SK-N-SH treated with all-trans-retinoic acid at 6 μM for 48 hours (cell line): ENCODE data around the gene WWP2.

Source experiments
- ATAC-seq: fragments of 200-7000 bp; cut with Tn5 transposase; 3 replicates; pipeline ENCODE4 v1.9.1; 2020; ENCODE audit warnings: mild to moderate bottlenecking, moderate library complexity
- ARNTL ChIP-seq: fragments of 450-650 bp; formaldehyde crosslinking; IDR thresholded peaks from 2 replicates; pipeline ENCODE4 v1.5.0; 2020; ENCODE audit warnings: low read depth, mild to moderate bottlenecking, moderate library complexity, borderline replicate concordance
- BACH2 ChIP-seq: fragments of 250-450 bp; sonication (Bioruptor Pico); IDR thresholded peaks from 2 replicates; pipeline ENCODE4 v1.9.0; 2021; ENCODE audit warnings: mild to moderate bottlenecking, borderline replicate concordance
- CSDC2 ChIP-seq: fragments of 250-450 bp; sonication (Bioruptor Pico); IDR thresholded peaks from 2 replicates; pipeline ENCODE4 v1.5.0; 2020; ENCODE audit warnings: mild to moderate bottlenecking, moderate library complexity
- ESRRG ChIP-seq: fragments of 250-450 bp; sonication (Bioruptor Pico); IDR thresholded peaks from 2 replicates; pipeline ENCODE4 v1.6.1; 2021; ENCODE audit warnings: mild to moderate bottlenecking
- ISL1 ChIP-seq: fragments of 250-450 bp; sonication (Bioruptor Pico); IDR thresholded peaks from 2 replicates; pipeline ENCODE4 v2.1.2; 2022; ENCODE audit warnings: mild to moderate bottlenecking, moderate library complexity
- OSR1 ChIP-seq: fragments of 250-450 bp; sonication (Bioruptor Pico); IDR thresholded peaks from 2 replicates; pipeline ENCODE4 v1.8.0; 2022; ENCODE audit warnings: moderate library complexity, mild to moderate bottlenecking, inconsistent platforms
- RARB ChIP-seq: fragments of 250-450 bp; sonication (Bioruptor Pico); IDR thresholded peaks from 2 replicates; pipeline ENCODE4 v1.8.0; 2021; ENCODE audit warnings: mild to moderate bottlenecking, moderate library complexity
- SNAI2 ChIP-seq: fragments of 250-450 bp; sonication (Bioruptor Pico); IDR thresholded peaks from 2 replicates; pipeline ENCODE4 v1.5.0; 2020; ENCODE audit warnings: mild to moderate bottlenecking, moderate library complexity
- TCF4 ChIP-seq: fragments of 250-450 bp; sonication (Bioruptor Pico); IDR thresholded peaks from 2 replicates; pipeline ENCODE4 v1.8.0; 2021; ENCODE audit warnings: mild to moderate bottlenecking, moderate library complexity, borderline replicate concordance
- TOX ChIP-seq: fragments of 250-450 bp; sonication (Bioruptor Pico); IDR thresholded peaks from 2 replicates; pipeline ENCODE4 v1.8.0; 2021; ENCODE audit warnings: mild to moderate bottlenecking, moderate library complexity, borderline replicate concordance
- ZFP3 ChIP-seq: fragments of 250-450 bp; sonication (Bioruptor Pico); IDR thresholded peaks from 2 replicates; pipeline ENCODE4 v1.5.0; 2020; ENCODE audit warnings: mild to moderate bottlenecking, moderate library complexity
- ZFP30 ChIP-seq: fragments of 450-650 bp; formaldehyde crosslinking; IDR thresholded peaks from 2 replicates; pipeline ENCODE4 v1.5.0; 2022; ENCODE audit warnings: mild to moderate bottlenecking, moderate library complexity
- ZNF565 ChIP-seq: fragments of 450-650 bp; formaldehyde crosslinking; conservative IDR thresholded peaks from 2 replicates; pipeline ENCODE4 v1.5.0; 2020; ENCODE audit warnings: low read depth, mild to moderate bottlenecking, moderate library complexity
- ZNF70 ChIP-seq: fragments of 450-650 bp; formaldehyde crosslinking; IDR thresholded peaks from 2 replicates; pipeline ENCODE4 v1.5.0; 2020; ENCODE audit warnings: mild to moderate bottlenecking, moderate library complexity
- ZNF8 ChIP-seq: fragments of 450-650 bp; formaldehyde crosslinking; IDR thresholded peaks from 2 replicates; pipeline ENCODE4 v1.5.0; 2020; ENCODE audit warnings: mild to moderate bottlenecking, moderate library complexity
- TF ChIP-seq, protein P1 (sequence below): fragments of 250-450 bp; sonication (Bioruptor Pico); IDR thresholded peaks from 2 replicates; pipeline ENCODE4 v1.8.0; 2020; ENCODE audit warnings: mild to moderate bottlenecking, moderate library complexity, borderline replicate concordance
- TF ChIP-seq, protein P2 (sequence below): fragments of 250-450 bp; sonication (Bioruptor Pico); IDR thresholded peaks from 2 replicates; pipeline ENCODE4 v1.5.0; 2020; ENCODE audit warnings: mild to moderate bottlenecking, moderate library complexity
- TF ChIP-seq, protein P3 (sequence below): fragments of 250-450 bp; sonication (Bioruptor Pico); IDR thresholded peaks from 2 replicates; pipeline ENCODE4 v1.8.0; 2021; ENCODE audit warnings: low read depth, mild to moderate bottlenecking, moderate library complexity, borderline replicate concordance
- TF ChIP-seq, protein P4 (sequence below): fragments of 250-450 bp; sonication (Bioruptor Pico); IDR thresholded peaks from 2 replicates; pipeline ENCODE4 v1.5.1; 2020; ENCODE audit warnings: low read depth, mild to moderate bottlenecking, moderate library complexity

The WWP2 gene

DNA sequence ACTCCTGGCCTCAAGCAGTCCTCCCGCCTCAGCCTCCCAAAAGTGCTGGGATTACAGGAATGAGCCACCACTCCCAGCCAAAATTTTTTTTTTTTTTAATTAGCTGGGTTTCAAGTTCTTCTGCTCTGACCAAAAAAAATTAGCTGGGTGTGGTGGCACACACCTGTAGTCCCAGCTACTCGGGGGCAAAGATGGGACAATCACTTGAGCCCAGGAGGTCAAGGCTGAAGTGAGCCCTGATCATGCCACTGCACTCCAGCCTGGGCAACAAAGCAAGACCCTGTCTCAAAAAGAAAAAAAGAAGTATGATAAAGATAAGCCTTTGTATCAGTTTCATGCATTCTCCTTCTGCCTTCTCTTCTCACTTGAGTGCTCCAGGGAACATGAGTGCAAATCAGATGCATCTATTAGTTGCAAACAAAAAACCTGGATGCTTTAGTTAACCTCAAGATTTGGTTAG lies 37.7 kb upstream of the WWP2 start (continued):
- TF ChIP-seq ESRRG (CRISPR knock-in tag) (no peak), ZNF8 (CRISPR knock-in tag) (no peak), ZFP3 (CRISPR knock-in tag) (no peak), TOX (no peak)
- TF ChIP-seq, protein P1, sequence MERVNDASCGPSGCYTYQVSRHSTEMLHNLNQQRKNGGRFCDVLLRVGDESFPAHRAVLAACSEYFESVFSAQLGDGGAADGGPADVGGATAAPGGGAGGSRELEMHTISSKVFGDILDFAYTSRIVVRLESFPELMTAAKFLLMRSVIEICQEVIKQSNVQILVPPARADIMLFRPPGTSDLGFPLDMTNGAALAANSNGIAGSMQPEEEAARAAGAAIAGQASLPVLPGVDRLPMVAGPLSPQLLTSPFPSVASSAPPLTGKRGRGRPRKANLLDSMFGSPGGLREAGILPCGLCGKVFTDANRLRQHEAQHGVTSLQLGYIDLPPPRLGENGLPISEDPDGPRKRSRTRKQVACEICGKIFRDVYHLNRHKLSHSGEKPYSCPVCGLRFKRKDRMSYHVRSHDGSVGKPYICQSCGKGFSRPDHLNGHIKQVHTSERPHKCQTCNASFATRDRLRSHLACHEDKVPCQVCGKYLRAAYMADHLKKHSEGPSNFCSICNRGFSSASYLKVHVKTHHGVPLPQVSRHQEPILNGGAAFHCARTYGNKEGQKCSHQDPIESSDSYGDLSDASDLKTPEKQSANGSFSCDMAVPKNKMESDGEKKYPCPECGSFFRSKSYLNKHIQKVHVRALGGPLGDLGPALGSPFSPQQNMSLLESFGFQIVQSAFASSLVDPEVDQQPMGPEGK (CRISPR knock-in tag): no peak
- TF ChIP-seq, protein P2, sequence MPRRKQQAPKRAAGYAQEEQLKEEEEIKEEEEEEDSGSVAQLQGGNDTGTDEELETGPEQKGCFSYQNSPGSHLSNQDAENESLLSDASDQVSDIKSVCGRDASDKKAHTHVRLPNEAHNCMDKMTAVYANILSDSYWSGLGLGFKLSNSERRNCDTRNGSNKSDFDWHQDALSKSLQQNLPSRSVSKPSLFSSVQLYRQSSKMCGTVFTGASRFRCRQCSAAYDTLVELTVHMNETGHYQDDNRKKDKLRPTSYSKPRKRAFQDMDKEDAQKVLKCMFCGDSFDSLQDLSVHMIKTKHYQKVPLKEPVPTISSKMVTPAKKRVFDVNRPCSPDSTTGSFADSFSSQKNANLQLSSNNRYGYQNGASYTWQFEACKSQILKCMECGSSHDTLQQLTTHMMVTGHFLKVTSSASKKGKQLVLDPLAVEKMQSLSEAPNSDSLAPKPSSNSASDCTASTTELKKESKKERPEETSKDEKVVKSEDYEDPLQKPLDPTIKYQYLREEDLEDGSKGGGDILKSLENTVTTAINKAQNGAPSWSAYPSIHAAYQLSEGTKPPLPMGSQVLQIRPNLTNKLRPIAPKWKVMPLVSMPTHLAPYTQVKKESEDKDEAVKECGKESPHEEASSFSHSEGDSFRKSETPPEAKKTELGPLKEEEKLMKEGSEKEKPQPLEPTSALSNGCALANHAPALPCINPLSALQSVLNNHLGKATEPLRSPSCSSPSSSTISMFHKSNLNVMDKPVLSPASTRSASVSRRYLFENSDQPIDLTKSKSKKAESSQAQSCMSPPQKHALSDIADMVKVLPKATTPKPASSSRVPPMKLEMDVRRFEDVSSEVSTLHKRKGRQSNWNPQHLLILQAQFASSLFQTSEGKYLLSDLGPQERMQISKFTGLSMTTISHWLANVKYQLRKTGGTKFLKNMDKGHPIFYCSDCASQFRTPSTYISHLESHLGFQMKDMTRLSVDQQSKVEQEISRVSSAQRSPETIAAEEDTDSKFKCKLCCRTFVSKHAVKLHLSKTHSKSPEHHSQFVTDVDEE: no peak

DNA sequence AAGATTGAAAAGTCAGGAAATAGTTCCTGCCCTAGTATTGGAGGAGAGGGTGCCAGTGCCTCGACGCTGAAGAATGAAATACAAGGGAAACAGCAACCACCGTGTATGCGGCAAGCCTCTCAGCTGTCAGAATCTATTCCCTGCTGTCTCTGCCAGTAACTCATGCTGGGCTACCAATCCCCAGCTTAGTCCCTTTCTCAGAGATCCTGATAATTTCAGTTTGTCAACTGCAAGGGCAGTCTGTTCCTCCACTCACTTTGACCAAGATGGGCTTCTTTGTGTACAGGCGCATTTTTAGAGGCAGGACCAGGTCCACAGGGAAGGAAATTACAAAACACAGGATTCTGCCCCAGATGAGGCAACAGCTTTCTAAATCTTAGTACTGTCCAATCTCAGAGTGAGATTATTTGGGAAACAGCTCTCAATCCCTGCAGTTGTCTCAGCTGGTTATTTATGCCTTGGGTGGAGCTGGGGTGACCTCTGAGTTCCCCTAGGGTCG lies 37.1 kb upstream of the WWP2 start:
- no peak for TF ChIP-seq ARNTL
- TF ChIP-seq RARB (CRISPR knock-in tag): no peak
- no peak for TF ChIP-seq ZNF565 (CRISPR knock-in tag)
- no peak for TF ChIP-seq CSDC2 (CRISPR knock-in tag)
- TF ChIP-seq ISL1 (CRISPR knock-in tag): no peak
- TF ChIP-seq OSR1 (CRISPR knock-in tag): no peak
- no peak for TF ChIP-seq TCF4
- no peak for ATAC-seq

DNA sequence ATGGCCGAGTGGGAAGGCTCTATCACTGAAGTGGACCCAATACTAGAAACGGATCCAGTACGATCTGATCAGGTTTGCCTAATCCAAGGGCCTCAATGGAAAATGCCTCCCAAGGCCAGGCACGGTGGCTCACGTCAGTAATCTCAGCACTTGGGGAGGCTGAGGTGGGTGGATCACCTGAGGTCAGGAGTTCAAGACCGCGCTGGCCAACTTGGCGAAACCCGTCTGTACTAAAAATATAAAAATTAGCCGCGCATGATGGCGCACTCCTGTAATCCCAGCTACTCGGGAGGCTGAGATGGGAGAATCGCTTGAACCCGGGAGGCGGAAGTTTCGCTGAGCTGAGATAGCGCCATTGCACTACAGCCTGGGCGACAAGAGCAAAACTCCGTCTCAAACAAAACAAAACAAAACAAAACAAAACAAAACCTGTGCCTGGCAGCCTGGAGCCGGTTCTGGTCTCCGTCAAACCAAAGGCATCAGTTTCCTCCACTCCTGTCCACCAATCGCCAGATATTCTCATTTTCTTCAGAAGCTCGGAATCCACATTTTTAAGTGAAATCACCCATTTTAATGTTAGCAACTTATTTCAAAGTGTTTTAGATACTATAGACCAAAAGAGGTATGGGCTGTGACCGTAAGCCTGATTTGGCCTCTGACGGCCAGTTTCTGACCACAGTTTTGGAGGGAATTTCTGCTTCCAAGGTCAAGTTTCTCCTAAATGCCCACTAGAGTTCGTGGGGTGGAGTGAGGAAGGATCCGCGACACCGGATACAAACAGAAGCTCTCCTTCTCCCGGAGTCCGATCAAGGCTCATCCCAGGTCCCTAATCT lies 36.4 kb upstream of the WWP2 start:
- no peak for ATAC-seq
- TF ChIP-seq, protein P2: 0 out of 2 replicates have a peak, but pooled peaks have one; percentile 12
- no peak for TF ChIP-seq ZNF565 (CRISPR knock-in tag)
- TF ChIP-seq ZNF70 (CRISPR knock-in tag): no peak
- TF ChIP-seq ZFP3 (CRISPR knock-in tag): no peak
- no peak for TF ChIP-seq SNAI2 (CRISPR knock-in tag)

DNA sequence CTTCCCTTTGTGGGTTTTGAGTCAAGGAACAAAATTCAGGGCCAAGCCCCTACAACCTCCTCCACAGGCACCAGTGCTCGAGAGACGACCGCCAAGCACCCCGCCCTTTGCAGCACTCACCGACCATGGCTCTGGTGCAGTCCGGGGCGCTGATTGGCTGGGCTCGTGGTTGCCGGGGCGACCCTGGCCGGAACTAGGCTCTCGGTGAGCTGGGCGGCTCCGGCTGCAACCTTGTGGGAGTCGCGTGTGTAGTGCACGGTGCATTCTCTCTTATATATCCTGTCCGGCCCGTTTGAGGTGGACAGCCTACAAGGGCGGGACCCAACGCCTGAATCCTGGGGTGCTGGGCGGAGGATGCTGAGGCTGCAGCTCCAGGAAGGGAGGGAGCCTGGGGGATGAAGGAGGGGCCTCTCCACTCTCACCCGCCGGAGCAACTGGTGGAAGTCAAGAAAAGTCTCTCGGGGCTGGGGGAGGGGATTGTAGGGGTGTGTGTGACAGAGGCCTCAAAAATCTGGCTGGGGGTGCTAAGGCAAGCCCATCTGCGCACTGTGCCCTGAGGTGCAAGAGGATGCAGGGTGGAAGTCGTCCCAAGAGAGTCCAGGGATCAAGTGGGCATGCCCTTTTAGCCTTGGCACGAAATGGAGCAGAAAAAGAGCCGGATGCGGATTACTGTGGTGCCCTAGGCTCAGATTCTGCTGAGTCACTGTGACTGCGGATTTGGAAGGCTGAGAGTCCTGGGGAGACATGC lies 35.6 kb upstream of the WWP2 start, which contains the start of gene NQO1:
TSS of gene NQO1 (minus strand) at position 248 of the 748 bp plus-strand sequence. CDS start at position 127, 121 bp downstream.
- ATAC-seq: peak; percentile 97
- no peak for TF ChIP-seq TCF4
- TF ChIP-seq TOX: no peak
- TF ChIP-seq CSDC2 (CRISPR knock-in tag): no peak
- no peak for TF ChIP-seq ARNTL
- TF ChIP-seq, protein P2: no peak
- no peak for TF ChIP-seq ZNF8 (CRISPR knock-in tag)
- no peak for TF ChIP-seq ESRRG (CRISPR knock-in tag)
- TF ChIP-seq SNAI2 (CRISPR knock-in tag): no peak
- no peak for TF ChIP-seq RARB (CRISPR knock-in tag)
- TF ChIP-seq BACH2 (CRISPR knock-in tag): no peak; the same call in 1 of the 2 replicates
- TF ChIP-seq, protein P3, sequence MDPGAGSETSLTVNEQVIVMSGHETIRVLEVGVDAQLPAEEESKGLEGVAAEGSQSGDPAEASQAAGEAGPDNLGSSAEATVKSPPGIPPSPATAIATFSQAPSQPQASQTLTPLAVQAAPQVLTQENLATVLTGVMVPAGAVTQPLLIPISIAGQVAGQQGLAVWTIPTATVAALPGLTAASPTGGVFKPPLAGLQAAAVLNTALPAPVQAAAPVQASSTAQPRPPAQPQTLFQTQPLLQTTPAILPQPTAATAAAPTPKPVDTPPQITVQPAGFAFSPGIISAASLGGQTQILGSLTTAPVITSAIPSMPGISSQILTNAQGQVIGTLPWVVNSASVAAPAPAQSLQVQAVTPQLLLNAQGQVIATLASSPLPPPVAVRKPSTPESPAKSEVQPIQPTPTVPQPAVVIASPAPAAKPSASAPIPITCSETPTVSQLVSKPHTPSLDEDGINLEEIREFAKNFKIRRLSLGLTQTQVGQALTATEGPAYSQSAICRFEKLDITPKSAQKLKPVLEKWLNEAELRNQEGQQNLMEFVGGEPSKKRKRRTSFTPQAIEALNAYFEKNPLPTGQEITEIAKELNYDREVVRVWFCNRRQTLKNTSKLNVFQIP (CRISPR knock-in tag): no peak
- TF ChIP-seq, protein P4, sequence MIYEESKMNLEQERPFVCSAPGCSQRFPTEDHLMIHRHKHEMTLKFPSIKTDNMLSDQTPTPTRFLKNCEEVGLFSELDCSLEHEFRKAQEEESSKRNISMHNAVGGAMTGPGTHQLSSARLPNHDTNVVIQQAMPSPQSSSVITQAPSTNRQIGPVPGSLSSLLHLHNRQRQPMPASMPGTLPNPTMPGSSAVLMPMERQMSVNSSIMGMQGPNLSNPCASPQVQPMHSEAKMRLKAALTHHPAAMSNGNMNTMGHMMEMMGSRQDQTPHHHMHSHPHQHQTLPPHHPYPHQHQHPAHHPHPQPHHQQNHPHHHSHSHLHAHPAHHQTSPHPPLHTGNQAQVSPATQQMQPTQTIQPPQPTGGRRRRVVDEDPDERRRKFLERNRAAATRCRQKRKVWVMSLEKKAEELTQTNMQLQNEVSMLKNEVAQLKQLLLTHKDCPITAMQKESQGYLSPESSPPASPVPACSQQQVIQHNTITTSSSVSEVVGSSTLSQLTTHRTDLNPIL (CRISPR knock-in tag): no peak
- TF ChIP-seq ZFP30 (CRISPR knock-in tag): no peak
- TF ChIP-seq ZNF70 (CRISPR knock-in tag): no peak
